Activated CD4-positive, alpha-beta T cell treated with anti-CD3 and anti-CD28 coated beads, Interleukin-2, amount 10 ng/mL, durations not matched to agents 7 days and 5 days (primary cell): ENCODE measurements around the gene FAAH2. TPM values are rescaled to one million over a fixed set of nuclear protein-coding genes. Genes with fewer than 3 reads are reported as not detected.

Experiments used
- total RNA-seq, 2 experiments: library from RNA; stranded (reverse); gene quantifications; one replicate each; pipeline ENCODE4 v1.2.3, GENCODE V29; 2021

Gene FAAH2
- total RNA-seq, 2 experiments from 2014 or later: 1.4 to 1.9 TPM

Other genes starting within 250 kb of the FAAH2 start
- 10 to 100 TPM; 10.4 to 12.0 TPM for gene SPIN2B, start 165.2 kb upstream of the FAAH2 start, total RNA-seq
- under 1 TPM; 0.97 to 1.00 TPM for gene SPIN2A, start 149.3 kb upstream of the FAAH2 start, total RNA-seq